GM21619 (cell line): Measurements from ENCODE around the gene TMEM174.
"Not testable (repeated sequence)": the region's sequence is repeated elsewhere in the genome, so short reads cannot be mapped to it uniquely, and the experiment has no call there.

Source experiments
- ATAC-seq: cut with Tn5 transposase; IDR thresholded peaks from one replicate; pipeline ENCODE4 v1.9.1; 2021; ENCODE audit not compliant: unreplicated experiment

Gene TMEM174

DNA sequence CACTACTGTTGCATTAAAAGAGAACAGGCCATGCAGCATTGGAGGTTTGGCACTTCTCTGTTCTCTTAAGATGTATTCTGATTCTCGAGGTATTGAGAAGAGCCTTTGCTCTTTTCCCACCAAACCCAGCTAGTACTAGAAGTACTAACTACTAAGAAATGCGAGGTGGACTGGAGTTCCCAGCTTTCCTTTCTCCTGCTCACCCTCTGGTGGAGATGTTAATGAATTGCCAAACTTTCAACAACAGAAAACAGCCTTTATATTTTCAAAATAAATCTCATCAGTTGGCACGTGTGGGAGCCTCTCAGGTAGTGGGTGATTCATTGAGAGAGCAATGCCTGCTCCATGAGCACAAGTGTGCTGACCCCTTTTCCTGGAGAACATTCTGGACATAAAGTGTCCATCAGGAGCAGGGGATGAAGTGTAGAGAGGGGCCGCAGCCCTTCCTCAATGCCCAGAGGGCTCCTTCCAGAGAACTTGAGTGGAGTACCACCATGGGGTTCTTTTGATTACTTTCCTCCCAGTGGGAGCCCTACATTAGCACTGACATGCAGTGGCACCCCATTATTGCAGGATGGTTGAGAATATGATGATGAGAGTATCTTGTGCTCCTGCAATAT lies 45.7 kb downstream of the TMEM174 start:
- no peak for ATAC-seq

- ATAC-seq: not testable (repeated sequence)
These were observed 46.3 kb downstream of the TMEM174 start for GRCh38 chr5:73219336-73219735.

DNA sequence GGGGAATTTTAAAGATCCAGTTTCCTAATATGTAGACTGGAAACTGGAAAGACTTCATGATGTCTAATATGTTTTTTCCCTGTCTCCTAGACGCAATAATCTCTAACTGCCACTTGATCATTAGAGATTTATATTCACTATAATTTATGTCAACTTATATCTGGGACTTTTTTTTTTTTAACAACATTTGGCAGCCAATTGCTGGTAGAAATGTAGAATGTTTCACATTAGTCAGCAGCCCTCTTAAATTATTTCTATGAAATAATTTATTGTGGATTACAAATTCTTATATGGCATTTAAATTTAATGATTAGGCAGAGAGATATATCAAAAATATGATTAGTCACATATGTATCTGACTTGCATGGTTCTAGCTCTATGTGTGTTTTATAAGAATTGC lies 48.2 kb downstream of the TMEM174 start:
- ATAC-seq: no peak

DNA sequence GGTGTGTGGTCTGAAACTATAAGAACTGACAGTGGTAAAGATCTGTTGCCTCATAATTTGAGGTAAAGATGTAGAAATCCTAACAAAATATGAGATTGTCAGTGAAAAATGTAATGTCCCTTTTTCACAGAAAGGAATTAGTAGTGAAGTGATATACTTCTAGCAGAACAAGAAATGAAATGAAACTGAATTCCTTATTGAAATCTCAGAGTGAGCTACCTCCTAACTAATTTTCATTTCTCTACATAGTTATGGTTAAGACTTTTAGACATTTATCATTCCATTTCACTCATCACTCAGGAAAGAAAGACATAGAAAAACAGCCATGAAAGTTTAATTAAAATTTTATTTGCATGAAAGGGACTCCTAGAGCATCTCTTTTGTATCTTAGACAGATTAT lies 48.7 kb downstream of the TMEM174 start:
- ATAC-seq: no peak

DNA sequence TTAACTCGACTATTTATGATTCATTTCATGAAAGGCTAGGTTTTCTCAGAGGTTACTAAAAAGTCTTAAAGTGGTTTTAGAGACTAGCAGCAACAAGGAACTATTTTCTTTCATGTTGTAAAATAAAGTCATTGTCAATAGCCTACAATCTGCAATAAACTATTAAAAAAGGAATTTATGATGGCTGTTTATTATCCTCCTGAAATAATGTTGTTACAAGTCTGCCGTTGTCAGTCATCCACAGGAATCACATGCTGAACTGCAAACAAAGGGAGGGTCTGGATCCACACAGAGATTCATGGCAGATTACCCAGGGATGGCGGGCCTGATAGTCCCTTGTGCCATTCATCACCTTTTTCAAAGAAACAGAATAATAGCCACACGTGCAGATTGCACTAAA lies 49.2 kb downstream of the TMEM174 start:
- no peak for ATAC-seq
